Endothelial cell of umbilical vein (primary cell): Measurements from ENCODE around the gene CTIF. TPM values are rescaled to one million over a fixed set of nuclear protein-coding genes. Genes with fewer than 3 reads are reported as not detected.

Source experiments
- BruUV-seq: library from RNA; stranded (reverse); fragments of 400-500 nt; replicated peaks from 2 replicates; lab custom pipeline; 2021; lab: Mats Ljungman, UMichigan
- CTCF ChIA-PET: fragments of 300-600, 350-600 bp; sonication (Branson Sonifier 250); formaldehyde crosslinking; loops from one replicate; lab custom pipeline; 2021; ENCODE audit warnings: antibody characterized with exemption, inconsistent platforms; lab: Charles Lee
- POLR2A ChIA-PET: fragments of 300-600, 350-600 bp; sonication (Branson Sonifier 250); formaldehyde crosslinking; loops from one replicate; lab custom pipeline; 2021; ENCODE audit warnings: antibody characterized with exemption, inconsistent platforms; lab: Charles Lee
- DNase-seq: peaks from one replicate; pipeline ENCODE4 v3.0.0-alpha.2; 2011; ENCODE audit warnings: low read depth, low spot score
- FAIRE-seq: peaks from 2 replicates; lab custom pipeline; 2011; peaks lifted over from hg19 to GRCh38; lab: Jason Lieb, UNC
- H2AFZ ChIP-seq: 2 replicates; pipeline ENCODE4 v1.6.0; 2012; ENCODE audit warnings: low read depth, low read length, control low read depth, inconsistent platforms
- H3K27ac ChIP-seq: 2 replicates; pipeline ENCODE4 v1.5.1; 2011; ENCODE audit warnings: low read depth, mild to moderate bottlenecking, control low read depth, low read length, moderate library complexity; ENCODE audit not compliant: insufficient read depth
- H3K27me3 ChIP-seq, 2 experiments: 2 replicates each; pipeline versions ENCODE4 v1.6.0 to v1.6.1; 2011; ENCODE audit warnings: low read length in 2 of 2, mixed read lengths in 1 of 2; ENCODE audit not compliant: control insufficient read depth in 2 of 2, insufficient read depth in 2 of 2
- H3K36me3 ChIP-seq, 2 experiments: 2 replicates in 1 of 2; 3 replicates in 1 of 2; pipeline ENCODE4 v1.5.1; 2011; ENCODE audit warnings: low read length in 2 of 2, mild to moderate bottlenecking in 1 of 2, moderate library complexity in 1 of 2; ENCODE audit not compliant: control insufficient read depth in 2 of 2, insufficient read depth in 2 of 2; ENCODE audit errors: extremely low read depth in 1 of 2
- H3K4me1 ChIP-seq: 3 replicates; pipeline ENCODE4 v1.5.1; 2011; ENCODE audit warnings: mild to moderate bottlenecking, low read length; ENCODE audit not compliant: control insufficient read depth, insufficient read depth; ENCODE audit errors: extremely low read depth
- H3K4me2 ChIP-seq: 2 replicates; pipeline ENCODE4 v1.6.1; 2011; ENCODE audit warnings: low read length, control low read depth, mixed read lengths; ENCODE audit not compliant: insufficient read depth
- H3K4me3 ChIP-seq, 3 experiments: fragments of 200-600 bp in 1 of 3; sonication (generic), shearing (Covaris generic) in 1 of 3; replicated peaks in 1 of 3; 2 replicates each; pipeline ENCODE4 v1.5.1; 2011 to 2016; ENCODE audit warnings: control low read depth in 3 of 3, low read length in 3 of 3, mild to moderate bottlenecking in 2 of 3, inconsistent platforms in 1 of 3, low read depth in 1 of 3, moderate library complexity in 1 of 3; ENCODE audit not compliant: insufficient read depth in 1 of 3
- H3K79me2 ChIP-seq: 2 replicates; pipeline ENCODE4 v1.6.0; 2012; ENCODE audit warnings: low read length, inconsistent platforms; ENCODE audit not compliant: control insufficient read depth, insufficient read depth
- H3K9ac ChIP-seq: replicated peaks from 2 replicates; pipeline ENCODE3; 2011; ENCODE audit warnings: low read length, control low read depth; ENCODE audit not compliant: insufficient read depth; ENCODE audit errors: extremely low read depth
- H3K9me1 ChIP-seq: replicated peaks from 3 replicates; pipeline ENCODE4 v1.6.0; 2011; ENCODE audit warnings: mild to moderate bottlenecking, low read length; ENCODE audit not compliant: control insufficient read depth, insufficient read depth; ENCODE audit errors: extremely low read depth
- H3K9me3 ChIP-seq: replicated peaks from 2 replicates; pipeline ENCODE4 v1.5.1; 2012; ENCODE audit warnings: low read length, inconsistent platforms; ENCODE audit not compliant: control insufficient read depth, insufficient read depth
- H4K20me1 ChIP-seq: replicated peaks from 2 replicates; pipeline ENCODE3; 2011; ENCODE audit warnings: mild to moderate bottlenecking, low read length; ENCODE audit not compliant: control insufficient read depth, insufficient read depth; ENCODE audit errors: extremely low read depth
- CTCF ChIP-seq, 2 donors: IDR thresholded peaks; 1 replicate in 1 of 2; 2 replicates in 1 of 2; pipeline ENCODE4 v1.5.1; 2011; ENCODE audit warnings: low read length in 2 of 2, mild to moderate bottlenecking in 2 of 2, moderate library complexity in 2 of 2, control low read depth in 1 of 2, inconsistent platforms in 1 of 2, low read depth in 1 of 2; ENCODE audit not compliant: insufficient read depth in 1 of 2; ENCODE audit errors: extremely low read depth in 1 of 2
- EZH2 ChIP-seq: IDR thresholded peaks from 2 replicates; pipeline ENCODE4 v1.6.1; 2012; ENCODE audit warnings: borderline replicate concordance, low read depth, mild to moderate bottlenecking, moderate library complexity, low read length, inconsistent platforms; ENCODE audit not compliant: severe bottlenecking
- GATA2 ChIP-seq: IDR thresholded peaks from 2 replicates; pipeline ENCODE4 v1.7.0; 2011; ENCODE audit warnings: low read depth, mild to moderate bottlenecking, moderate library complexity, mixed read lengths, low read length; ENCODE audit not compliant: insufficient read length, insufficient read depth
- JUN ChIP-seq: IDR thresholded peaks from 2 replicates; pipeline ENCODE4 v1.6.1; 2011; ENCODE audit warnings: borderline replicate concordance, low read depth; ENCODE audit not compliant: insufficient read length, insufficient read depth
- MYC ChIP-seq: IDR thresholded peaks from one replicate; pipeline ENCODE4 v1.6.1; 2011; ENCODE audit warnings: mild to moderate bottlenecking, low read depth, low read length
- POLR2A ChIP-seq: IDR thresholded peaks from 2 replicates; pipeline ENCODE4 v1.6.1; 2012; ENCODE audit warnings: low read depth, mild to moderate bottlenecking, control low read depth, low read length
- dilution Hi-C: fragments of 300-500 bp; cut with MboI; formaldehyde crosslinking; loops from one replicate; pipeline ENCODE4 v1.15.0; 2019; ENCODE audit warnings: low sequenced_read_pairs; ENCODE audit not compliant: extremely low pct_ligation_motif_present
- intact Hi-C: fragments of 100-400 bp; cut with micrococcal nuclease; formaldehyde crosslinking; loops from one replicate; pipeline ENCODE4 v1.10.0; 2022
- polyA plus RNA-seq, 4 experiments: library from polyadenylated mRNA; depleted of rRNA in 3 of 4; stranded (reverse) in 3 of 4; unstranded in 1 of 4; fragments of >200 nt; gene quantifications; 2 replicates each; pipeline versions ENCODE4 v1.2.1 to v1.2.3, GENCODE V29; 2011 to 2012; ENCODE audit warnings: missing spikeins in 1 of 4
- total RNA-seq: library from RNA; stranded (reverse); gene quantifications from 2 replicates; pipeline ENCODE4 v1.2.3, GENCODE V29; 2021

CTIF gene
- total and polyA plus RNA-seq, 2 donors (not counting 3 experiments of a cell fraction or from before 2014, with no cell fraction given), result 20.9 to 57.7 TPM

GRCh38 chr18:48659188-48660009 lies 120.6 kb downstream of the CTIF start:
- no TSS peak for BruUV-seq
- no peaks in the 10 kb centered on the region for H4K20me1 ChIP-seq
- H3K4me1 ChIP-seq, result peaks cover 5% of the 10 kb centered on the region
- H2AFZ ChIP-seq, result no peak overlapping the region
- H3K4me3 ChIP-seq, result no peak overlapping the region
- no peak overlapping the region for H3K27ac ChIP-seq
- H3K9me1 ChIP-seq, result no peaks in the 10 kb centered on the region
- TF ChIP-seq JUN, result no peak
- no peak for TF ChIP-seq POLR2A
- TF ChIP-seq MYC, result no peak
- no peak for TF ChIP-seq GATA2
- no peak for TF ChIP-seq EZH2
- TF ChIP-seq CTCF (IDR thresholded peaks at IDR 0.05; ENCODE audit: extremely low read depth in 1 of 2, insufficient read depth in 1 of 2, low read depth in 1 of 2, low read length in 2 of 2), result no peak
- intact Hi-C loops, result loop anchor here (5.0 kb wide), 2 partner anchors 32 to 52 kb away; no protein-coding TSS in a partner anchor
- H3K4me2 ChIP-seq, result no peak overlapping the region
- H3K36me3 ChIP-seq, result no peaks in the 10 kb centered on the region
- no peaks in the 10 kb centered on the region for H3K9me3 ChIP-seq
- dilution Hi-C loops, result no loop called here
- DNase-seq (no peak), FAIRE-seq (no peak)
- POLR2A ChIA-PET, result no interaction called here
- H3K79me2 ChIP-seq, result no peaks in the 10 kb centered on the region
- no peaks in the 10 kb centered on the region for H3K27me3 ChIP-seq
- CTCF ChIA-PET, result interaction anchor here (1.2 to 6.3 kb wide), 3 partner anchors 19 to 579 kb away, joined by 3 to 107 read pairs (median 4); no protein-coding TSS in a partner anchor
- no peak overlapping the region for H3K9ac ChIP-seq
